AG10803 (cell line): ENCODE data around the gene AURKA.

Source experiments
- DNase-seq: peaks from one replicate; pipeline ENCODE4 v3.0.0; 2010; ENCODE audit warnings: low read depth
- H3K4me3 ChIP-seq: 2 replicates; pipeline ENCODE4 v1.5.1; 2011; ENCODE audit warnings: mild to moderate bottlenecking, low read length, control low read depth
- CTCF ChIP-seq: conservative IDR thresholded peaks from 2 replicates; pipeline ENCODE4 v1.5.1; 2011; ENCODE audit warnings: mild to moderate bottlenecking, low read length, control low read depth, inconsistent platforms

The AURKA gene

DNA sequence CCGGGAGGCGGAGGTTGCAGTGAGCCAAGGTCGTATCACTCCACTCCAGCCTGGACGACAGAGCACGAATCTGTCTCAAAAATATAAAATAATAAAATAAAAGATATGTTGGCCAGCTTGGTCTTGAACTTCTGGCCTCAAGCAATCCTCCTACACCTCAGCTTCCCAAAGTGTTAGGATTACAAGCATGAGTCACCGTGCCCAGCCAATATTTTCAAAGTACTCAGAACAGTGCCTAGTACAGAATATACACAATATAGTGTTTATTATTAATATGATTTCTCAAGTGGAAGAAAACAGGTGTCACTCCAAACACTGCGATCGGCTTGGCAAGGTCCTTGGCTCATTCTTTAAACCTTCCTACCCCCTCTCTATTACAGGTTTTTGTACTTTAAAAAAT is 30.1 kb downstream of the AURKA start:
- H3K4me3 ChIP-seq = no peak overlapping the region
- no peak for DNase-seq
- TF ChIP-seq CTCF = no peak

DNA sequence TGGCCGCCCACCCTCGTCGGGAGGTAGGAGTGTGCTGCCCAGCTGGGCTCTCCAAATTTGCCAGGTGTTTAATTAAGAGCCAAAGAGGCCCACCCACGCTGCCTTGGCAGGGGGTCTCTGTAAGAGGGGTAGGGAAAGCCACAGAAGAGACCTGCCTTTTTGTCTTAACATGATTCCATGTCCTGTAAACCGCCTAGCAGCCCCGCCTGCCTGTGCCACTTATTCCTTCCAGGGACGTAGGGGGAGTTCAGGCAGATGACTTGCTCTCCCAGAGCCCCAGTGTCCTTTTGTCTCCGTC is 31.2 kb downstream of the AURKA start:
- no peak overlapping the region for H3K4me3 ChIP-seq
- no peak for TF ChIP-seq CTCF
- DNase-seq = no peak

DNA sequence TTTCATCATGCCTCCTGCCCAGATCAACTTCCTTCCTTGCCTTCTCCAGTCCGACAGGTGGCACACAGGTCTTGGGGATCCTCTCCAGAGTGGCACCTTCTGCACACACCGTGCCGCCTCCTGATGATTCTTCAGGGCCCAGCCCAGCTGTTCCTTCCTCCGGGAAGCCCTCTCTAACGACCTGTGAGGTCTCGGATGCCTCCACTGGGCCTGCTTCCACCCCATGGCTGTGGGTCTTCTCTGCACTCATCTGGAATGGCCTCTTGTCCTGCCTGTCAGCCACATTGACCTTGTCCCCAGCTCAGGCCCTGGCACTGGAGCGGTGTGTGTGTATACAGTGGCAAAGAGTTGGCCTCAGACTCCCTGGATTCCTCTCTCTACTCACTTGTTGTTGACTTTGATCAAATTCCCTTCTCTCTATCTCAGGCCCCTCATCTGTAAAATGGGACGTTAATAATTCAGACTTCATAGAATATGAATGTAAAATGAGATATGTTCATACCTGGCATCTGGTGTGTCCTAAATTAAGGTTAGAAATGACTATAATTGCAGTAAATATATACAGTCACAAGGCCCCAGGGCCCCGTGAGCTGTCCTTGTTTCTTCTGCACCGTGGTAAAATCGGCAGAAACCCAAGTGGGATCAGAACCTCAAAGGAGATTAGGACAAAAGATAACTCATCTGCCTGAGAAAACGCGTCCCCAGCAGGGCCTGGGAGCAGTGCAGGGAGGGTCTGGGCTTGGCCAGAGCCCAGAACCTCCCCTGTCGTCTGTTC is 31.7 kb downstream of the AURKA start:
- no peak for DNase-seq
- TF ChIP-seq CTCF = no peak
- peak overlapping the region; percentile 89 for H3K4me3 ChIP-seq

DNA sequence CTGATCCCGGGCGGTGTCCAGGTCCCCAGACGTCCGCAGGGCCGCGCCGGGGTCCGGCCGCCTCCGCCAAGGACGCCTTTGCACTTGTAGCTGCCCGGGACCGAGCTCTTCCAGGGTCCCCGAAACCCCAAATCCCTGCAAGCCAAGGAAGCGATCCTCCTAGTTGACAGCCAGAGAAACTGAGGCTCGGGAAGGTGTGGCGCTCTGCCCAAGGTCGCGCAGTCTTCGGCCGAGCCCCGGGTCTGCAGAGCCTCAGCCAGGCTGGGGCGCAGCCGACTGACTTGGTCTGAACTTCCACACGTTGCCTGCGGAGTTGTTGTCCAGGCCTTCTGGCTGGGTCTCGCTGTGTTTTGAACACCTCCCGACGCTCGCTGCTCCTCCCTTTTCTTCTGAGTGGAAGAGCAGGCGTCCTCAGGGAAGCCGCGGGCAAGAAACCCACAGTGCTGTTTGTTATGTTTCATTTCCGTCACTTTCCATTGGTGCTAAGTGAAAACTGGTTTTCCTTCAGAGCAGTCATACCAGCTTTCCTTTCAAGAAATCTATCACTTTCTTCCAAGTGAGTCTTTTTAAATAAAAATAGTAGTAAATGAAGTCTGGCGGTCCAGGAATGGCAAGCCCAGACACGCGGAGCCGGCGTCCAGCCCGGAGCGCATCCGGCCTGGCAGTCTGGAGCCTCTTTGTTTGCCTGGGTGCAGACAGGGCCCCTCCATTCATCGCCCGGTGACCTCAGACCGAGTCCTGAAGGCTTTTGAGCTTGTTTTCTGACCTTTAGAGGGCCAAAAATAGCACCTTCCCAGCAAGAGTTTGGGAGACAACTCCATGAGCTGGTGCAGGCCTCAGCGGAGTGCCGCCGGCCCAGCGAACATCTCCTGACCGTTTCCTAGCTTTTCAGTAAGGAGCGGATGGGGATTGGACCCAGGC is 32.5 kb downstream of the AURKA start:
- H3K4me3 ChIP-seq = peak overlapping the region; percentile 89
- no peak for TF ChIP-seq CTCF
- peak; percentile 69 for DNase-seq

DNA sequence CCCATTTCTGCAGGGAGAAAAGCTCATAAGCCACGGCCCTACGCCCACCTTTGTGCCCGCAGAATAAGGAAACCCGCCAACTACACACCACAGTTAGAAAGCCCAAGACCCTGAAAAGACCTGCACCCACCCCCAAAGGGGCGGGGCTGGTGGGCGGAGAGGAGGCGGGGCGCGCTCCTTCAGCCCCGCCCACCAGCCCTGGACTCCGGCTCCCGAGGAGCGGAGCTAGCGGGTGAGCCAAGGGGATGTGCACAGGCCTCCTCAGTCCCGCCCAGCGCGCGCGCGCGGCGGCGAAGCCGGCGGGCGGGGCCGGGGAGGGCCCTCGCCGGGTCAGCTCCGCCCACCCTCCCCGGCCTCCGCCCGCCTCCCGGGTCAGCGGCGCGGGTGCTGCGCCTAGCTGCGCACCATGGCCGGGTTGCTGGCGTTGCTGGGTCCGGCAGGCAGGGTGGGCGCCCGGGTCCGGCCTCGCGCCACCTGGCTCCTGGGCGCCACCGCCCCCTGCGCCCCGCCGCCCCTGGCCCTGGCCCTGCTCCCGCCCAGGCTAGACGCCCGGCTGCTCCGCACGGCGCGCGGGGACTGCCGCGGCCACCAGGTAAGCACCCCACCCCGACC is 33.3 kb downstream of the AURKA start, which contains the start of gene FAM210B:
Gene FAM210B, plus strand, starts transcription at position 375 of the 612 bp plus-strand sequence. Its CDS starts 32 bp downstream, at position 407.
- peak; percentile 85 for DNase-seq
- TF ChIP-seq CTCF = no peak
- H3K4me3 ChIP-seq = peak within 1 kb of the TSS; percentile 89

- no peak for TF ChIP-seq CTCF
- DNase-seq = peak; percentile 32
- peak overlapping the region; percentile 52 for H3K4me3 ChIP-seq
These were observed 33.9 kb downstream of the AURKA start for GRCh38 chr20:56358070-56358469.
